ENCODE data around the gene ZNF546. TPM values are rescaled to one million over a fixed set of nuclear protein-coding genes. Genes with fewer than 3 reads are reported as not detected.

ZNF546 gene
- total RNA-seq, 1 experiment from 2014 or later = 68.4 TPM

GRCh38 chr19:39951686-39952085, 45.2 kb upstream of the ZNF546 start:
- in situ Hi-C loops (cut with HindIII; ENCODE audit: low pct_unique_long_range_greater_than_20kb, low sequenced_read_pairs) (no loop called here), intact Hi-C loops (cut with micrococcal nuclease; ENCODE audit: unreplicated experiment) (no loop called here)
- H3K27me3 ChIP-seq (ENCODE audit: control insufficient read depth, insufficient read depth, low read length) = no peaks in the 10 kb centered on the region
- no peak overlapping the region for H3K27ac ChIP-seq (ENCODE audit: low read length)
- no peaks in the 10 kb centered on the region for H3K4me1 ChIP-seq (ENCODE audit: control insufficient read depth, insufficient read depth, low read length)
- no peak for TF ChIP-seq REST (IDR thresholded peaks at IDR 0.05; ENCODE audit: insufficient read depth in 1 of 2, low read depth in 2 of 2, low read length in 1 of 2)
- no peak for TF ChIP-seq SIN3A (IDR thresholded peaks at IDR 0.05; ENCODE audit: borderline replicate concordance, insufficient read depth, low read depth, low read length)
- no peak for TF ChIP-seq TCF7L2 (IDR thresholded peaks at IDR 0.05; ENCODE audit: low read depth, low read length)
- no peak for TF ChIP-seq CTCF (IDR thresholded peaks at IDR 0.05)
- no peak for TF ChIP-seq POLR2AphosphoS5 (IDR thresholded peaks at IDR 0.05; ENCODE audit: low read depth, low read length)
- no peaks in the 10 kb centered on the region for H3K36me3 ChIP-seq (ENCODE audit: control insufficient read depth, insufficient read depth, low read length)
- POLR2A ChIA-PET = interaction anchor here (0.5 to 1.9 kb wide), 8 partner anchors 16 to 324 kb away, joined by 3 to 12 read pairs (median 3); partner anchors contain the start of gene PSMC4
- CTCF ChIA-PET = interaction anchor here (0.6 to 1.5 kb wide), 6 partner anchors 16 to 279 kb away, joined by 3 to 17 read pairs (median 3); partner anchors contain the start of gene PSMC4
- peak; percentile 20 for ATAC-seq
- no peak overlapping the region for H3K4me3 ChIP-seq (ENCODE audit: low read depth in 2 of 2, low read length in 2 of 2)
- no TSS peak for BruUV-seq (replicated peaks)
- no peaks in the 10 kb centered on the region for H3K9me3 ChIP-seq (ENCODE audit: control insufficient read depth, insufficient read depth, low read depth, low read length)
- no peak for DNase-seq (ENCODE audit: low read depth, low spot score)

GRCh38 chr19:39953915-39954314, 42.9 kb upstream of the ZNF546 start:
- in situ Hi-C loops (cut with HindIII; ENCODE audit: low pct_unique_long_range_greater_than_20kb, low sequenced_read_pairs) = no loop called here
- POLR2A ChIA-PET = interaction anchor here (0.6 to 1.7 kb wide), 6 partner anchors 9 to 518 kb away, joined by 3 to 12 read pairs (median 6); partner anchors contain the start of genes PSMC4, RPS16 and ZNF546
- intact Hi-C loops (cut with micrococcal nuclease; ENCODE audit: unreplicated experiment) = no loop called here

More at GRCh38 chr19:39953915-39954314, 42.9 kb upstream of the ZNF546 start:
- Histone ChIP-seq H3K27ac (ENCODE audit: low read length) (no peak overlapping the region), H3K27me3 (ENCODE audit: control insufficient read depth, insufficient read depth, low read length) (no peaks in the 10 kb centered on the region), H3K9me3 (ENCODE audit: control insufficient read depth, insufficient read depth, low read depth, low read length) (no peaks in the 10 kb centered on the region), H3K4me1 (ENCODE audit: control insufficient read depth, insufficient read depth, low read length) (no peaks in the 10 kb centered on the region), H3K4me3 (ENCODE audit: low read depth in 2 of 2, low read length in 2 of 2) (no peak overlapping the region), H3K36me3 (ENCODE audit: control insufficient read depth, insufficient read depth, low read length) (no peaks in the 10 kb centered on the region)
- ATAC-seq (no peak), DNase-seq (ENCODE audit: low read depth, low spot score) (no peak)
- TF ChIP-seq CTCF (IDR thresholded peaks at IDR 0.05) = no peak
- TF ChIP-seq REST (IDR thresholded peaks at IDR 0.05; ENCODE audit: insufficient read depth in 1 of 2, low read depth in 2 of 2, low read length in 1 of 2) = no peak
- no peak for TF ChIP-seq POLR2AphosphoS5 (IDR thresholded peaks at IDR 0.05; ENCODE audit: low read depth, low read length)
- no peak for TF ChIP-seq SIN3A (IDR thresholded peaks at IDR 0.05; ENCODE audit: borderline replicate concordance, insufficient read depth, low read depth, low read length)
- TF ChIP-seq TCF7L2 (IDR thresholded peaks at IDR 0.05; ENCODE audit: low read depth, low read length) = no peak
- BruUV-seq (replicated peaks) = no TSS peak
- CTCF ChIA-PET = interaction anchor here (1.3 to 2.7 kb wide), 2 partner anchors 12 to 17 kb away, joined by 9 to 14 read pairs; partner anchors contain the start of gene PSMC4

All from Panc1 (cell line).